ENCODE data around the gene BICRA. TPM values are rescaled to one million over a fixed set of nuclear protein-coding genes. Genes with fewer than 3 reads are reported as not detected.

The BICRA gene
- total and polyA plus RNA-seq, 2 experiments from 2014 or later, result 3.0 to 13.5 TPM

GRCh38 chr19:47729799-47730520 is 121.0 kb downstream of the BICRA start:
- no peak for TF ChIP-seq CTCF (IDR thresholded peaks at IDR 0.05; ENCODE audit: low read depth, low read length)
- DNase-seq (ENCODE audit: low read depth in 1 of 2, low spot score in 1 of 2), result peak; percentile 72 to 75
- Histone ChIP-seq H3K36me3 (no peaks in the 10 kb centered on the region), H3K4me3 (peak overlapping the region; percentile 25), H3K27ac (no peak overlapping the region), H3K27me3 (no peaks in the 10 kb centered on the region), H3K9me3 (ENCODE audit: low read depth) (no peaks in the 10 kb centered on the region), H3K4me1 (ENCODE audit: low read depth) (no peaks in the 10 kb centered on the region)

- Histone ChIP-seq H3K4me1 (ENCODE audit: low read depth) (no peaks in the 10 kb centered on the region), H3K9me3 (ENCODE audit: low read depth) (no peaks in the 10 kb centered on the region), H3K36me3 (no peaks in the 10 kb centered on the region)
These were observed 121.6 kb downstream of the BICRA start for GRCh38 chr19:47730521-47730889.

DNA sequence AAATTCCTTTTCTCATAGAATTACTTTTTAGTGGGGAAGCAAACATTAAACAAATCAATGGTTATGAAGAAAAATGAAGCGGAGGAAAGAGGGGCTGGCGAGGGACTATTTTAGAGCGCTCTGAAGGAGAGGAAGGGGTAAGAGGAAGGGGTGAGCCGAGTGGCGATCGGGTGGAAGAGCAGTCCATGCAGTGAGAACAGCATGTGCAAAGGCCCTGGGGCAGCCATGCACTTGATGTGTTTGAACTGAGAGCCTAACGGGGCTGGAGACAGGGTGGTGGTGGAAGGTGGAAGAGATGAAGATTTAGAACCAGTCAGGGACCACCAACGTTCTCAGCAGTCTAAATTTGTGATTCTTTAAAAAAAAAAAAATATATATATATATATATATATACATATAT is 122.0 kb downstream of the BICRA start:
- TF ChIP-seq CTCF (IDR thresholded peaks at IDR 0.05; ENCODE audit: low read depth, low read length), result no peak

More at GRCh38 chr19:47730521-47730889, 121.6 kb downstream of the BICRA start:
- no peak for TF ChIP-seq CTCF (IDR thresholded peaks at IDR 0.05; ENCODE audit: low read depth, low read length)
- no peaks in the 10 kb centered on the region for H3K27me3 ChIP-seq
- H3K4me3 ChIP-seq, result no peak overlapping the region
- H3K27ac ChIP-seq, result no peak overlapping the region
- no peak for DNase-seq (ENCODE audit: low read depth in 1 of 2, low spot score in 1 of 2)

GRCh38 chr19:47735131-47735530 is 126.2 kb downstream of the BICRA start:
- H3K27me3 ChIP-seq, result no peaks in the 10 kb centered on the region
- H3K9me3 ChIP-seq (ENCODE audit: low read depth), result no peaks in the 10 kb centered on the region
- H3K4me3 ChIP-seq, result no peak overlapping the region
- no peaks in the 10 kb centered on the region for H3K4me1 ChIP-seq (ENCODE audit: low read depth)
- DNase-seq (ENCODE audit: low read depth in 1 of 2, low spot score in 1 of 2), result no peak
- no peaks in the 10 kb centered on the region for H3K36me3 ChIP-seq
- H3K27ac ChIP-seq, result no peak overlapping the region
- TF ChIP-seq CTCF (IDR thresholded peaks at IDR 0.05; ENCODE audit: low read depth, low read length), result no peak

More for the DNA sequence above, 122.0 kb downstream of the BICRA start:
- DNase-seq (ENCODE audit: low read depth in 1 of 2, low spot score in 1 of 2), result no peak
- no peak overlapping the region for H3K27ac ChIP-seq
- H3K4me3 ChIP-seq, result no peak overlapping the region
- H3K27me3 ChIP-seq, result no peaks in the 10 kb centered on the region
- no peaks in the 10 kb centered on the region for H3K36me3 ChIP-seq
- no peaks in the 10 kb centered on the region for H3K9me3 ChIP-seq (ENCODE audit: low read depth)
- H3K4me1 ChIP-seq (ENCODE audit: low read depth), result no peaks in the 10 kb centered on the region

DNA sequence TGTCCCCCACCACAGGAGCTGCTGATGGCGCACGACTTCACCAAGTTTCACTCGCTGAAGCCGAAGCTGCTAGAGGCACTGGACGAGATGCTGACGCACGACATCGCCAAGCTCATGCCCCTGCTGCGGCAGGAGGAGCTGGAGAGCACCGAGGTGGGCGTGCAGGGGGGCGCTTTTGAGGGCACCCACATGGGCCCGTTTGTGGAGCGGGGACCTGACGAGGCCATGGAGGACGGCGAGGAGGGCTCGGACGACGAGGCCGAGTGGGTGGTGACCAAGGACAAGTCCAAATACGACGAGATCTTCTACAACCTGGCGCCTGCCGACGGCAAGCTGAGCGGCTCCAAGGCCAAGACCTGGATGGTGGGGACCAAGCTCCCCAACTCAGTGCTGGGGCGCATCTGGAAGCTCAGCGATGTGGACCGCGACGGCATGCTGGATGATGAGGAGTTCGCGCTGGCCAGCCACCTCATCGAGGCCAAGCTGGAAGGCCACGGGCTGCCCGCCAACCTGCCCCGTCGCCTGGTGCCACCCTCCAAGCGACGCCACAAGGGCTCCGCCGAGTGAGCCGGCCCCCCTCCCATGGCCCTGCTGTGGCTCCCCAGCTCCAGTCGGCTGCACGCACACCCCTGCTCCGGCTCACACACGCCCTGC is 132.1 kb downstream of the BICRA start:
- no peak for TF ChIP-seq CTCF (IDR thresholded peaks at IDR 0.05; ENCODE audit: low read depth, low read length)
- H3K4me3 ChIP-seq, result no peak overlapping the region
- H3K4me1 ChIP-seq (ENCODE audit: low read depth), result no peaks in the 10 kb centered on the region
- H3K9me3 ChIP-seq (ENCODE audit: low read depth), result no peaks in the 10 kb centered on the region
- H3K27me3 ChIP-seq, result no peaks in the 10 kb centered on the region
- no peak for DNase-seq (ENCODE audit: low read depth in 1 of 2, low spot score in 1 of 2)
- no peak overlapping the region for H3K27ac ChIP-seq
- H3K36me3 ChIP-seq, result no peaks in the 10 kb centered on the region

All from cardiac muscle cell (in vitro differentiated cells and primary cell).